Sigmoid colon (tissue), 7 donors: ENCODE measurements around the gene LNPK. TPM values are rescaled to one million over a fixed set of nuclear protein-coding genes. Genes with fewer than 3 reads are reported as not detected.

Source experiments
- DNase-seq: peaks from one replicate; pipeline ENCODE4 v3.0.0-alpha.2; 2019
- H3K27ac ChIP-seq, 4 donors: fragments of 200-600 bp; sonication (generic); one replicate each; pipeline ENCODE4 v1.5.1; 2016 to 2019; ENCODE audit warnings: mild to moderate bottlenecking in 1 of 4
- H3K27me3 ChIP-seq, 3 donors: fragments of 200-600 bp; sonication (generic); one replicate each; pipeline ENCODE4 v1.5.1; 2019; ENCODE audit warnings: mild to moderate bottlenecking in 1 of 3
- H3K36me3 ChIP-seq, 4 donors: fragments of 200-600 bp; sonication (generic); one replicate each; pipeline ENCODE4 v1.5.1; 2016 to 2019
- H3K4me1 ChIP-seq, 4 donors: fragments of 200-600 bp; sonication (generic); one replicate each; pipeline ENCODE4 v1.5.1; 2017 to 2019
- H3K4me3 ChIP-seq, 4 donors: fragments of 200-600 bp; sonication (generic); one replicate each; pipeline ENCODE4 v1.5.1; 2017 to 2019; ENCODE audit warnings: mild to moderate bottlenecking in 2 of 4, moderate library complexity in 1 of 4
- H3K9me3 ChIP-seq, 4 donors: fragments of 200-600 bp in 3 of 4; sonication (generic) in 3 of 4; one replicate each; pipeline versions ENCODE4 v1.5.1 to v1.6.1; 2013 to 2019
- EP300 ChIP-seq, 4 donors: sonication (generic); formaldehyde crosslinking; IDR thresholded peaks; one replicate each; pipeline ENCODE4 v1.6.1; 2017; ENCODE audit warnings: antibody characterized with exemption in 4 of 4
- POLR2A ChIP-seq, 2 donors: fragments of 450-650 bp; IDR thresholded peaks; one replicate each; pipeline ENCODE4 v1.6.1; 2016; ENCODE audit warnings: antibody characterized with exemption in 2 of 2, mild to moderate bottlenecking in 2 of 2, moderate library complexity in 2 of 2
- POLR2AphosphoS5 ChIP-seq, 4 donors: sonication (generic); formaldehyde crosslinking; IDR thresholded peaks; one replicate each; pipeline ENCODE4 v1.6.1; 2017; ENCODE audit warnings: antibody characterized with exemption in 4 of 4
- WGBS, 2 donors: extraction: QIAGEN DNeasy Blood & Tissue Kit; methylation state at CpG; one replicate each; pipeline ENCODE4 v1.1.7; 2013; 5-methylcytosine and 5-hydroxymethylcytosine counted together
- intact Hi-C: fragments of 100-400 bp; cut with DNase I; formaldehyde crosslinking; loops from one replicate; pipeline ENCODE4 v1.15.1; 2023
- polyA plus RNA-seq, 3 donors: library from polyadenylated mRNA; stranded (reverse); fragments of 200-250 nt; gene quantifications; one replicate each; pipeline ENCODE4 v1.2.3, GENCODE V29; 2013
- total RNA-seq, 4 donors: library from RNA; depleted of rRNA; stranded (reverse); fragments of >200 nt; gene quantifications; one replicate each; pipeline ENCODE4 v1.1.0, GENCODE V29; 2016
- TF ChIP-seq, protein P1 (sequence below), 4 experiments: fragments of 450-650 bp in 3 of 4; fragments of 200-600 bp in 1 of 4; IDR thresholded peaks; one replicate each; pipeline ENCODE4 v1.5.1; 2016 to 2019; ENCODE audit warnings: antibody characterized with exemption in 4 of 4, mild to moderate bottlenecking in 3 of 4, moderate library complexity in 2 of 4
- donor health status: healthy with polysubstance abuse.
- donor health status: Bipolar disorder and iron deficiency.
- donor health status: healthy.

LNPK gene
- total and polyA plus RNA-seq, 7 donors = 1.8 to 48.2 (median 15.9) TPM

- no peak overlapping the region for H3K27ac ChIP-seq
- no peak overlapping the region for H3K4me3 ChIP-seq
- H3K27me3 ChIP-seq = no peaks in the 10 kb centered on the region
- no peaks in the 10 kb centered on the region for H3K9me3 ChIP-seq
- WGBS, 2 donors = 91 to 97% methylated on average over 1 of the region's 1 CpG
- intact Hi-C loops = no loop called here
- peaks cover 0 to 20% (median 2%) of the 10 kb centered on the region in 4 donors for H3K36me3 ChIP-seq
- no peaks in the 10 kb centered on the region for H3K4me1 ChIP-seq
- DNase-seq = no peak
- TF ChIP-seq POLR2A (IDR thresholded peaks at IDR 0.05) (no peak), POLR2AphosphoS5 (IDR thresholded peaks at IDR 0.05) (no peak), EP300 (IDR thresholded peaks at IDR 0.05) (no peak)
- TF ChIP-seq, protein P1, sequence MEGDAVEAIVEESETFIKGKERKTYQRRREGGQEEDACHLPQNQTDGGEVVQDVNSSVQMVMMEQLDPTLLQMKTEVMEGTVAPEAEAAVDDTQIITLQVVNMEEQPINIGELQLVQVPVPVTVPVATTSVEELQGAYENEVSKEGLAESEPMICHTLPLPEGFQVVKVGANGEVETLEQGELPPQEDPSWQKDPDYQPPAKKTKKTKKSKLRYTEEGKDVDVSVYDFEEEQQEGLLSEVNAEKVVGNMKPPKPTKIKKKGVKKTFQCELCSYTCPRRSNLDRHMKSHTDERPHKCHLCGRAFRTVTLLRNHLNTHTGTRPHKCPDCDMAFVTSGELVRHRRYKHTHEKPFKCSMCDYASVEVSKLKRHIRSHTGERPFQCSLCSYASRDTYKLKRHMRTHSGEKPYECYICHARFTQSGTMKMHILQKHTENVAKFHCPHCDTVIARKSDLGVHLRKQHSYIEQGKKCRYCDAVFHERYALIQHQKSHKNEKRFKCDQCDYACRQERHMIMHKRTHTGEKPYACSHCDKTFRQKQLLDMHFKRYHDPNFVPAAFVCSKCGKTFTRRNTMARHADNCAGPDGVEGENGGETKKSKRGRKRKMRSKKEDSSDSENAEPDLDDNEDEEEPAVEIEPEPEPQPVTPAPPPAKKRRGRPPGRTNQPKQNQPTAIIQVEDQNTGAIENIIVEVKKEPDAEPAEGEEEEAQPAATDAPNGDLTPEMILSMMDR (IDR thresholded peaks at IDR 0.05) = no peak
These were observed 20.5 kb downstream of the LNPK start for GRCh38 chr2:175981551-175981950.

- H3K4me3 ChIP-seq = no peak overlapping the region
- peaks cover 0 to 28% (median 2%) of the 10 kb centered on the region in 4 donors for H3K36me3 ChIP-seq
- H3K4me1 ChIP-seq = no peaks in the 10 kb centered on the region
- no peaks in the 10 kb centered on the region for H3K9me3 ChIP-seq
- no peaks in the 10 kb centered on the region for H3K27me3 ChIP-seq
- no peak for DNase-seq
- TF ChIP-seq EP300 (IDR thresholded peaks at IDR 0.05) (no peak), POLR2AphosphoS5 (IDR thresholded peaks at IDR 0.05) (no peak), POLR2A (IDR thresholded peaks at IDR 0.05) (no peak)
- TF ChIP-seq, protein P1 (IDR thresholded peaks at IDR 0.05) = no peak
- H3K27ac ChIP-seq = no peak overlapping the region
- intact Hi-C loops = no loop called here
- WGBS, 2 donors = 93 to 97% methylated on average over 2 of the region's 2 CpGs
These were observed 25.5 kb downstream of the LNPK start for GRCh38 chr2:175976391-175977157.

DNA sequence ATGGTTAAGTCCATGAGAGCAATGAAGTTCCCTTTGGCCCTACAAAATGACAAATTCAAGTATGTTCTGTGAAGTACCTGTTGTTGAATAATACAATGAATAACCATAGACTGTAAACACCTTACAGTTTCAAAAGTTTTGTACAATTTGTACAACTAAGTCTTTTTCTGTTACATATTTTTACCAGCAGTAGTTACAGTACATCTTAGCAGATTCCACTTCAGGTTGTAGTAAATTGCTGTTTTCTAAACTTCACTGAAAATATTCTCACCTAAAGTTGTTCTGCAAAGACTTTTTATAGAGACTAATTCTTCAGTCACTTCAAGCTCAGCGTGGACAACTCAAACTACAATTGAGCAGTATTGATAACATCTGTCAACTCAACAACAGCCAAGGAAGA lies 28.7 kb downstream of the LNPK start:
- TF ChIP-seq EP300 (IDR thresholded peaks at IDR 0.05) (no peak), POLR2A (IDR thresholded peaks at IDR 0.05) (no peak), POLR2AphosphoS5 (IDR thresholded peaks at IDR 0.05) (no peak)
- TF ChIP-seq, protein P1 (IDR thresholded peaks at IDR 0.05) = no peak
- peaks cover 0 to 19% (median 0%) of the 10 kb centered on the region in 4 donors for H3K36me3 ChIP-seq
- H3K27ac ChIP-seq = no peak overlapping the region
- H3K9me3 ChIP-seq = no peaks in the 10 kb centered on the region
- no peaks in the 10 kb centered on the region for H3K27me3 ChIP-seq
- no peaks in the 10 kb centered on the region for H3K4me1 ChIP-seq
- intact Hi-C loops = no loop called here
- no peak for DNase-seq
- no peak overlapping the region for H3K4me3 ChIP-seq
- 99 to 100% methylated on average over 1 of the region's 1 CpG for WGBS, 2 donors

DNA sequence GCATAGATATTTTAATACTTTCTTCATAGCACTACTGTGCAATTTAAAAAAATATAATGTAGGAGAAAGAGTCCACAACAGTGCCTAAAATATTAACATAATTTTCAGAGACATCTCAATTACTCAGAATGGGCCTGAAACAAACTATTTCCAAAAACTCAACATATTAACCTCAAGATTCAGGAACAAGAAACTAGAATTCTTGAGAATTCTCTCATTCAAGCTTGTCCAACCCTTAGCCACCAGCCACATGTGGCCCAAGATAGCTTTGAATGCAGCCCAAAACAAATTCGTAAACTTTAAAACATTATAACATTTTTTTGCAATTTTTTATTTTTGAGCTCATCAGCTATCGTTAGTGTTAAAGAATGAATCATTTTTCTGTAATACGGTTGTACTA lies 35.2 kb downstream of the LNPK start:
- H3K9me3 ChIP-seq = no peaks in the 10 kb centered on the region
- 97 to 98% methylated on average over 3 of the region's 3 CpGs for WGBS, 2 donors
- TF ChIP-seq, protein P1 (IDR thresholded peaks at IDR 0.05) = no peak
- no peak for TF ChIP-seq EP300 (IDR thresholded peaks at IDR 0.05)
- no peak for TF ChIP-seq POLR2AphosphoS5 (IDR thresholded peaks at IDR 0.05)
- TF ChIP-seq POLR2A (IDR thresholded peaks at IDR 0.05) = no peak
- no peak for DNase-seq
- intact Hi-C loops = no loop called here
- H3K36me3 ChIP-seq = peaks cover 0 to 9% (median 4%) of the 10 kb centered on the region in 4 donors
- no peak overlapping the region for H3K4me3 ChIP-seq
- no peak overlapping the region for H3K27ac ChIP-seq
- H3K27me3 ChIP-seq = no peaks in the 10 kb centered on the region
- no peaks in the 10 kb centered on the region for H3K4me1 ChIP-seq
